Neural progenitor cell (in vitro differentiated cells): ENCODE data around the gene TMSB4X. TPM values are rescaled to one million over a fixed set of nuclear protein-coding genes. Genes with fewer than 3 reads are reported as not detected.

Source experiments
- DNase-seq: peaks from one replicate; pipeline ENCODE4 v3.0.0-alpha.2; 2016; ENCODE audit warnings: low spot score
- H2AFZ ChIP-seq: fragments of 200-600 bp; sonication (generic); replicated peaks from 2 replicates; pipeline ENCODE4 v1.6.1; 2016; ENCODE audit warnings: antibody characterized with exemption
- H3F3A ChIP-seq: fragments of 200-600 bp; sonication (generic); 2 replicates; pipeline ENCODE4 v1.6.1; 2016; ENCODE audit warnings: antibody characterized with exemption, low read depth
- H3K27ac ChIP-seq: fragments of 200-600 bp; sonication (generic); 2 replicates; pipeline ENCODE4 v1.5.1; 2016; ENCODE audit warnings: mild to moderate bottlenecking
- H3K27me3 ChIP-seq: fragments of 200-600 bp; sonication (generic); 2 replicates; pipeline ENCODE4 v1.6.1; 2016; ENCODE audit warnings: mild to moderate bottlenecking, moderate library complexity
- H3K36me3 ChIP-seq: fragments of 200-600 bp; sonication (generic); 2 replicates; pipeline ENCODE4 v1.5.1; 2016
- H3K4me1 ChIP-seq: fragments of 200-600 bp; sonication (generic); 2 replicates; pipeline ENCODE4 v1.6.1; 2016; ENCODE audit warnings: mixed run types
- H3K4me2 ChIP-seq: fragments of 200-600 bp; sonication (generic); 2 replicates; pipeline ENCODE4 v1.6.1; 2016
- H3K4me3 ChIP-seq: fragments of 200-600 bp; sonication (generic); 2 replicates; pipeline ENCODE4 v1.5.1; 2016
- H3K79me2 ChIP-seq: fragments of 200-600 bp; sonication (generic); 2 replicates; pipeline ENCODE4 v1.6.1; 2016; ENCODE audit warnings: low read depth
- H3K9ac ChIP-seq: fragments of 200-600 bp; sonication (generic); 2 replicates; pipeline ENCODE4 v1.6.1; 2016
- H3K9me3 ChIP-seq: fragments of 200-600 bp; sonication (generic); 2 replicates; pipeline ENCODE4 v1.5.1; 2016; ENCODE audit warnings: low read depth
- H4K20me1 ChIP-seq: fragments of 200-600 bp; sonication (generic); 2 replicates; pipeline ENCODE4 v1.6.1; 2016; ENCODE audit warnings: low read depth
- H3K27ac Mint-ChIP-seq: 3 replicates; pipeline ENCODE4 v1.8.0; 2021; ENCODE audit warnings: mixed read lengths
- H3K27me3 Mint-ChIP-seq: 2 replicates; pipeline ENCODE4 v1.8.0; 2022; ENCODE audit warnings: low read depth, mild to moderate bottlenecking, inconsistent platforms, moderate library complexity, mixed read lengths; ENCODE audit not compliant: insufficient read depth
- H3K36me3 Mint-ChIP-seq: 3 replicates; pipeline ENCODE4 v1.8.0; 2021; ENCODE audit warnings: mixed read lengths
- H3K4me1 Mint-ChIP-seq: 3 replicates; pipeline ENCODE4 v1.8.0; 2021; ENCODE audit warnings: mixed read lengths
- H3K4me3 Mint-ChIP-seq: 3 replicates; pipeline ENCODE4 v1.8.0; 2021; ENCODE audit warnings: mild to moderate bottlenecking, moderate library complexity, mixed read lengths
- H3K9me3 Mint-ChIP-seq: 3 replicates; pipeline ENCODE4 v1.8.0; 2020; ENCODE audit warnings: mixed read lengths
- CTCF ChIP-seq: fragments of 200-600 bp; sonication (generic); IDR thresholded peaks from 2 replicates; pipeline ENCODE4 v1.5.1; 2017; ENCODE audit warnings: antibody characterized with exemption, mild to moderate bottlenecking
- EZH2 ChIP-seq: fragments of 200-600 bp; sonication (generic); IDR thresholded peaks from 2 replicates; pipeline ENCODE4 v1.6.1; 2017; ENCODE audit warnings: antibody characterized with exemption, mild to moderate bottlenecking, moderate library complexity
- EZH2phosphoT487 ChIP-seq: fragments of 200-600 bp; sonication (generic); IDR thresholded peaks from 2 replicates; pipeline ENCODE4 v1.6.1; 2017; ENCODE audit warnings: antibody characterized with exemption
- total RNA-seq: library from RNA; depleted of rRNA; stranded (reverse); fragments of >200 nt; gene quantifications from 2 replicates; pipeline ENCODE4 v1.2.3, GENCODE V29; 2015; ENCODE audit warnings: low replicate concordance

Gene TMSB4X
- total RNA-seq, 1 donor from 2014 or later, result 3,462 TPM

GRCh38 chrX:12994321-12994720, 19.4 kb downstream of the TMSB4X start:
- H3K4me1 ChIP-seq, result peaks cover 17% of the 10 kb centered on the region
- no peaks in the 10 kb centered on the region for H3K36me3 Mint-ChIP-seq
- H3K9me3 Mint-ChIP-seq, result peaks cover 3% of the 10 kb centered on the region
- no peaks in the 10 kb centered on the region for H3K9me3 ChIP-seq
- H3K27ac Mint-ChIP-seq, result no peak overlapping the region
- no peaks in the 10 kb centered on the region for H4K20me1 ChIP-seq
- no peaks in the 10 kb centered on the region for H3F3A ChIP-seq
- H3K4me2 ChIP-seq, result no peak overlapping the region
- no peak for DNase-seq
- no peak overlapping the region for H3K4me3 Mint-ChIP-seq
- no peaks in the 10 kb centered on the region for H3K36me3 ChIP-seq
- no peaks in the 10 kb centered on the region for H3K27me3 ChIP-seq
- H3K4me1 Mint-ChIP-seq, result peaks cover 13% of the 10 kb centered on the region
- H3K4me3 ChIP-seq, result no peak overlapping the region
- TF ChIP-seq EZH2phosphoT487, result no peak
- TF ChIP-seq EZH2, result no peak
- TF ChIP-seq CTCF, result no peak
- H3K79me2 ChIP-seq, result no peaks in the 10 kb centered on the region
- H3K27me3 Mint-ChIP-seq, result peaks cover 2% of the 10 kb centered on the region
- H3K27ac ChIP-seq, result no peak overlapping the region
- H2AFZ ChIP-seq, result no peak overlapping the region
- no peak overlapping the region for H3K9ac ChIP-seq

- Histone ChIP-seq H3K79me2 (no peaks in the 10 kb centered on the region), H3K9ac (no peak overlapping the region), H3K4me2 (no peak overlapping the region), H2AFZ (no peak overlapping the region), H3K27me3 (no peaks in the 10 kb centered on the region), H3K4me3 (no peak overlapping the region), H3K36me3 (no peaks in the 10 kb centered on the region), H4K20me1 (no peaks in the 10 kb centered on the region), H3K27ac (no peak overlapping the region), H3K4me1 (peaks cover 20% of the 10 kb centered on the region), H3F3A (no peaks in the 10 kb centered on the region), H3K9me3 (no peaks in the 10 kb centered on the region)
- Mint-ChIP-seq H3K36me3 (no peaks in the 10 kb centered on the region), H3K4me3 (no peak overlapping the region), H3K4me1 (peaks cover 27% of the 10 kb centered on the region), H3K27me3 (no peaks in the 10 kb centered on the region), H3K9me3 (peaks cover 3% of the 10 kb centered on the region), H3K27ac (no peak overlapping the region)
- TF ChIP-seq EZH2 (no peak), CTCF (no peak), EZH2phosphoT487 (no peak)
- no peak for DNase-seq
These were observed 22.1 kb downstream of the TMSB4X start for GRCh38 chrX:12996934-12997435.

- Histone ChIP-seq H3K27me3 (no peaks in the 10 kb centered on the region), H3F3A (no peaks in the 10 kb centered on the region), H3K4me1 (peaks cover 20% of the 10 kb centered on the region), H3K36me3 (no peaks in the 10 kb centered on the region), H4K20me1 (no peaks in the 10 kb centered on the region), H3K9ac (no peak overlapping the region), H3K79me2 (no peaks in the 10 kb centered on the region), H3K4me3 (no peak overlapping the region), H3K9me3 (no peaks in the 10 kb centered on the region), H3K4me2 (peak overlapping the region; percentile 45), H3K27ac (no peak overlapping the region), H2AFZ (peak overlapping the region; percentile 90)
- Mint-ChIP-seq H3K4me3 (no peak overlapping the region), H3K4me1 (peaks cover 27% of the 10 kb centered on the region), H3K27ac (peak overlapping the region; percentile 91), H3K27me3 (no peaks in the 10 kb centered on the region), H3K36me3 (no peaks in the 10 kb centered on the region), H3K9me3 (peaks cover 5% of the 10 kb centered on the region)
- peak; percentile 64 for DNase-seq
- TF ChIP-seq EZH2phosphoT487 (no peak), EZH2 (no peak), CTCF (no peak)
These were observed 23.2 kb downstream of the TMSB4X start for GRCh38 chrX:12997906-12998687.
